CD14-positive monocyte (primary cell): ENCODE data around the gene TGFBR3. TPM values are rescaled to one million over a fixed set of nuclear protein-coding genes. Genes with fewer than 3 reads are reported as not detected.

ENCODE experiments used
- DNase-seq, 3 donors: peaks; one replicate each; pipeline ENCODE4 v3.0.0-alpha.2; 2011 to 2022
- H2AFZ ChIP-seq: 2 replicates; pipeline ENCODE4 v1.6.0; 2012; ENCODE audit warnings: mild to moderate bottlenecking, low read depth, low read length, inconsistent platforms; ENCODE audit not compliant: insufficient read depth, poor library complexity, severe bottlenecking
- H3K27ac ChIP-seq, 2 donors: 1 replicate in 1 of 2; 2 replicates in 1 of 2; pipeline ENCODE4 v1.5.1; 2012 to 2013; ENCODE audit warnings: low read length in 2 of 2, control low read depth in 1 of 2, inconsistent platforms in 1 of 2, low read depth in 1 of 2, mild to moderate bottlenecking in 1 of 2
- H3K27me3 ChIP-seq, 2 donors: one replicate each; pipeline versions ENCODE4 v1.6.0 to v1.6.1; 2011 to 2013; ENCODE audit warnings: low read length in 2 of 2; ENCODE audit not compliant: control insufficient read depth in 2 of 2, insufficient read depth in 2 of 2
- H3K36me3 ChIP-seq, 2 donors: replicated peaks in 1 of 2; 1 replicate in 1 of 2; 2 replicates in 1 of 2; pipeline versions ENCODE4 v1.5.1 to v1.6.1; 2012 to 2013; ENCODE audit warnings: low read length in 2 of 2, control low read depth in 1 of 2, inconsistent platforms in 1 of 2, mild to moderate bottlenecking in 1 of 2; ENCODE audit not compliant: insufficient read depth in 2 of 2, control insufficient read depth in 1 of 2
- H3K4me1 ChIP-seq, 2 donors: 1 replicate in 1 of 2; 2 replicates in 1 of 2; pipeline versions ENCODE4 v1.5.1 to v1.6.1; 2012 to 2013; ENCODE audit warnings: low read length in 2 of 2, control low read depth in 1 of 2, inconsistent platforms in 1 of 2, mild to moderate bottlenecking in 1 of 2, moderate library complexity in 1 of 2; ENCODE audit not compliant: insufficient read depth in 2 of 2, control insufficient read depth in 1 of 2
- H3K4me2 ChIP-seq: replicated peaks from 2 replicates; pipeline ENCODE3; 2012; ENCODE audit warnings: low read length, moderate library complexity, mild to moderate bottlenecking; ENCODE audit not compliant: poor library complexity, severe bottlenecking; ENCODE audit errors: extremely low read depth
- H3K4me3 ChIP-seq, 3 experiments: fragments of 200-600 bp in 1 of 3; sonication (generic) in 1 of 3; replicated peaks in 1 of 3; 1 replicate in 2 of 3; 2 replicates in 1 of 3; pipeline ENCODE4 v1.5.1; 2011 to 2013; ENCODE audit warnings: low read length in 3 of 3, mild to moderate bottlenecking in 3 of 3, control low read depth in 2 of 3, low read depth in 2 of 3, inconsistent platforms in 1 of 3, moderate library complexity in 1 of 3
- H3K79me2 ChIP-seq: 2 replicates; pipeline ENCODE4 v1.6.0; 2012; ENCODE audit warnings: mild to moderate bottlenecking, control low read depth, inconsistent platforms, low read length, moderate library complexity; ENCODE audit not compliant: insufficient read depth
- H3K9ac ChIP-seq: 2 replicates; pipeline ENCODE4 v1.6.0; 2017; ENCODE audit warnings: low read length, mild to moderate bottlenecking; ENCODE audit not compliant: insufficient read depth, poor library complexity, severe bottlenecking
- H3K9me3 ChIP-seq, 2 donors: replicated peaks in 1 of 2; 1 replicate in 1 of 2; 2 replicates in 1 of 2; pipeline versions ENCODE4 v1.5.1 to v1.6.1; 2012 to 2013; ENCODE audit warnings: low read length in 2 of 2, control low read depth in 1 of 2; ENCODE audit not compliant: control insufficient read depth in 1 of 2, insufficient read depth in 1 of 2
- H4K20me1 ChIP-seq: 2 replicates; pipeline ENCODE4 v1.6.0; 2012; ENCODE audit warnings: mild to moderate bottlenecking, low read length, control low read depth, moderate library complexity; ENCODE audit not compliant: insufficient read depth
- H3K27ac Mint-ChIP-seq, 7 donors: one replicate each; pipeline ENCODE4 v1.8.0; 2020; ENCODE audit warnings: mild to moderate bottlenecking in 7 of 7, mixed read lengths in 7 of 7, moderate library complexity in 6 of 7, inconsistent platforms in 2 of 7
- H3K27me3 Mint-ChIP-seq, 3 donors: one replicate each; pipeline ENCODE4 v1.8.0; 2021 to 2022; ENCODE audit warnings: low read depth in 3 of 3, mild to moderate bottlenecking in 3 of 3, mixed read lengths in 3 of 3, moderate library complexity in 3 of 3, inconsistent platforms in 1 of 3
- H3K36me3 Mint-ChIP-seq, 2 donors: one replicate each; pipeline ENCODE4 v1.8.0; 2020; ENCODE audit warnings: mixed read lengths in 2 of 2, inconsistent platforms in 1 of 2, mild to moderate bottlenecking in 1 of 2
- H3K4me1 Mint-ChIP-seq: one replicate; pipeline ENCODE4 v1.8.0; 2020; ENCODE audit warnings: mild to moderate bottlenecking, mixed read lengths
- H3K4me3 Mint-ChIP-seq, 2 donors: one replicate each; pipeline ENCODE4 v1.8.0; 2020; ENCODE audit warnings: mild to moderate bottlenecking in 2 of 2, mixed read lengths in 2 of 2, moderate library complexity in 1 of 2
- H3K9me3 Mint-ChIP-seq, 7 donors: one replicate each; pipeline ENCODE4 v1.8.0; 2020 to 2022; ENCODE audit warnings: mixed read lengths in 7 of 7, mild to moderate bottlenecking in 6 of 7, moderate library complexity in 6 of 7, inconsistent platforms in 2 of 7
- CTCF ChIP-seq: fragments of 200-600 bp; IDR thresholded peaks from one replicate; pipeline ENCODE4 v1.8.0; 2022; ENCODE audit warnings: antibody characterized with exemption, mild to moderate bottlenecking
- WGBS: methylation state at CpG from one replicate; pipeline ENCODE4 v1.1.5; 2013; ENCODE audit warnings: missing lambda C conversion rate; ENCODE audit not compliant: insufficient coverage; 5-methylcytosine and 5-hydroxymethylcytosine counted together
- intact Hi-C, 2 donors: fragments of 100-400 bp; cut with micrococcal nuclease; formaldehyde crosslinking; loops; one replicate each; pipeline versions ENCODE4 v1.15.0 to v1.15.1; 2023
- polyA plus RNA-seq, 3 donors: library from polyadenylated mRNA; depleted of rRNA in 1 of 3; unstranded in 2 of 3; stranded (reverse) in 1 of 3; fragments of 300-500 nt in 2 of 3; fragments of >200 nt in 1 of 3; fragmentation: Illumina TruSeq in 2 of 3; gene quantifications; 1 replicate in 2 of 3; 2 replicates in 1 of 3; pipeline ENCODE4 v1.2.3, GENCODE V29; 2012 to 2021

The TGFBR3 gene
- polyA plus RNA-seq, 3 donors: 0.09 to 0.28 (median 0.20) TPM

- Histone ChIP-seq H3K4me1 (no peaks in the 10 kb centered on the region), H3K79me2 (no peaks in the 10 kb centered on the region), H3K9ac (no peak overlapping the region), H3K9me3 (no peaks in the 10 kb centered on the region), H4K20me1 (no peaks in the 10 kb centered on the region), H3K36me3 (no peaks in the 10 kb centered on the region), H3K27me3 (no peaks in the 10 kb centered on the region), H3K27ac (no peak overlapping the region), H3K4me3 (no peak overlapping the region), H2AFZ (no peak overlapping the region), H3K4me2 (no peak overlapping the region)
- no peak for TF ChIP-seq CTCF
- Mint-ChIP-seq H3K27me3 (peaks cover 1 to 4% (median 1%) of the 10 kb centered on the region in 3 donors), H3K27ac (no peak overlapping the region), H3K36me3 (no peaks in the 10 kb centered on the region), H3K4me3 (no peak overlapping the region), H3K9me3 (peaks cover 0 to 2% (median 0%) of the 10 kb centered on the region in 7 donors), H3K4me1 (no peaks in the 10 kb centered on the region)
- WGBS: 100% methylated on average over 3 of the region's 5 CpGs
- intact Hi-C loops: no loop called here
- DNase-seq: no peak
Measured at GRCh38 chr1:91866425-91866824, 19.5 kb downstream of the TGFBR3 start.

DNA sequence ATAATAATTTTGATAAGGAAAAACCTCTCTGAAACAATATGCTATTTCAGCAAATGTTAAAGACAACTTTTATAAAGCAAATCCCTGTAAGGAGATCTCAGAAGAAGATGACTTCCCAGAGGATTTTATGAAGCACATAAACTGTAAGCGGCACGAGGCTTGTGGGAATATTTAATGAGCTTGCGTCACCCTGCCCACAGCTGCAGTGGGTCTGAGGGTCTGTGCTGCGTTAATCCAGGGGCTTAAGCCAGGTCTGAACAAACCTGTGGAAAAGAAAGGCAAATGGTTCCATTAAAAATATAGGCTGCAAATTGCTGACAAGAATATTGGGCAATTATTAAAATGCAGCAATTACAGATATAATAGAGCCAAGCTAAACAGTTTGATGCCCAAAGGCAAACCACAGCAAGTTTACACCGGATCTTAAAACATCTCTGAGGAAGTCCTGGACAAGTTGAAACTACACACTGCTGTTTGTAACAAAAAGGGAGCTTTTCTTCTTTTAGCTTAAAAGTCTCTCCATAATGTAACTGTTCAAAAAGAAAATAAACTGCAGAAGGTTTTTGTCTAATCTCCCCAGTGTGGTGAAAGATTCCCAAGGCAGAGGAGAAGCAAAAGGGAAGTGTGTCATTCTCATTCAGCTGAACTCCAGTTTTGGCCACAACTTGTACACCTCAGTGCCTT lies 21.8 kb downstream of the TGFBR3 start:
- Histone ChIP-seq H3K4me1 (no peaks in the 10 kb centered on the region), H2AFZ (peak overlapping the region; percentile 6), H3K9ac (no peak overlapping the region), H3K79me2 (no peaks in the 10 kb centered on the region), H3K4me3 (no peak overlapping the region), H3K36me3 (no peaks in the 10 kb centered on the region), H3K27ac (no peak overlapping the region), H3K9me3 (no peaks in the 10 kb centered on the region), H3K4me2 (no peak overlapping the region), H3K27me3 (no peaks in the 10 kb centered on the region), H4K20me1 (no peaks in the 10 kb centered on the region)
- peaks cover 0 to 2% (median 0%) of the 10 kb centered on the region in 7 donors for H3K9me3 Mint-ChIP-seq
- H3K4me1 Mint-ChIP-seq: no peaks in the 10 kb centered on the region
- intact Hi-C loops: no loop called here
- 29% methylated on average over 4 of the region's 5 CpGs for WGBS
- H3K27me3 Mint-ChIP-seq: peaks cover 1 to 4% (median 1%) of the 10 kb centered on the region in 3 donors
- no peak for TF ChIP-seq CTCF
- no peaks in the 10 kb centered on the region for H3K36me3 Mint-ChIP-seq
- H3K4me3 Mint-ChIP-seq: peak overlapping the region in 1 of 2 donors; percentile 2
- DNase-seq: no peak
- H3K27ac Mint-ChIP-seq: no peak overlapping the region
